Middle frontal gyrus (tissue), 1 donor: Measurements from ENCODE around the gene PIP5K1B.
"Not testable (repeated sequence)": the region's sequence is repeated elsewhere in the genome, so short reads cannot be mapped to it uniquely, and the experiment has no call there.

ENCODE experiments used
- DNase-seq: peaks from one replicate; pipeline ENCODE4 v3.0.0-alpha.2; 2015; ENCODE audit warnings: low spot score; ENCODE audit errors: extremely low spot score

Gene PIP5K1B

GRCh38 chr9:68983008-68983411 lies 278.0 kb downstream of the PIP5K1B start:
- DNase-seq, result no peak

GRCh38 chr9:68983522-68984424 lies 278.7 kb downstream of the PIP5K1B start:
- DNase-seq, result no peak

GRCh38 chr9:68986949-68987348 lies 281.9 kb downstream of the PIP5K1B start:
- DNase-seq, result not testable (repeated sequence)

- DNase-seq, result no peak
Observed at GRCh38 chr9:68991457-68991856, 286.4 kb downstream of the PIP5K1B start.

- DNase-seq, result no peak
Observed at GRCh38 chr9:68995776-68996175, 290.7 kb downstream of the PIP5K1B start.

GRCh38 chr9:68996462-68996861 lies 291.4 kb downstream of the PIP5K1B start:
- DNase-seq, result no peak

GRCh38 chr9:68997666-68998065 lies 292.6 kb downstream of the PIP5K1B start:
- no peak for DNase-seq

GRCh38 chr9:68998385-68998784 lies 293.3 kb downstream of the PIP5K1B start:
- DNase-seq, result no peak

- no peak for DNase-seq
Observed at GRCh38 chr9:68998812-68999211, 293.8 kb downstream of the PIP5K1B start.

- DNase-seq, result peak; percentile 76
Observed at GRCh38 chr9:68999393-69000105, 294.5 kb downstream of the PIP5K1B start.

- no peak for DNase-seq
Observed at GRCh38 chr9:69001921-69002320, 296.9 kb downstream of the PIP5K1B start.

- no peak for DNase-seq
Observed at GRCh38 chr9:69003051-69003450, 298.0 kb downstream of the PIP5K1B start.

GRCh38 chr9:69004836-69005235 lies 299.8 kb downstream of the PIP5K1B start:
- no peak for DNase-seq

GRCh38 chr9:69009708-69010107 lies 304.7 kb downstream of the PIP5K1B start:
- no peak for DNase-seq

GRCh38 chr9:69012696-69013381 lies 307.8 kb downstream of the PIP5K1B start:
- no peak for DNase-seq

GRCh38 chr9:69013382-69013727 lies 308.3 kb downstream of the PIP5K1B start:
- DNase-seq, result no peak

- DNase-seq, result no peak
Observed at GRCh38 chr9:69014013-69014412, 309.0 kb downstream of the PIP5K1B start, which contains the start of gene PRKACG. Gene PRKACG (minus strand): TSS chr9:69014113. CDS start chr9:69014092, 21 bp downstream.

- DNase-seq, result no peak
Observed at GRCh38 chr9:69016191-69017096, 311.4 kb downstream of the PIP5K1B start.

- no peak for DNase-seq
Observed at GRCh38 chr9:69018737-69019136, 313.7 kb downstream of the PIP5K1B start.

- DNase-seq, result no peak
Observed at GRCh38 chr9:69019808-69020207, 314.8 kb downstream of the PIP5K1B start.
